Immature natural killer cell (primary cell): ENCODE data around the gene NDUFS1. TPM values are rescaled to one million over a fixed set of nuclear protein-coding genes. Genes with fewer than 3 reads are reported as not detected.
"Not testable (repeated sequence)": the region's sequence is repeated elsewhere in the genome, so short reads cannot be mapped to it uniquely, and the experiment has no call there.

ENCODE experiments used
- DNase-seq, 3 donors: peaks; one replicate each; pipeline ENCODE4 v3.0.0; 2022; ENCODE audit warnings: mixed read lengths in 1 of 3
- H3K27ac Mint-ChIP-seq, 6 donors: one replicate each; pipeline ENCODE4 v1.8.0; 2020; ENCODE audit warnings: mixed read lengths in 6 of 6, mild to moderate bottlenecking in 5 of 6, inconsistent platforms in 4 of 6, moderate library complexity in 3 of 6
- H3K27me3 Mint-ChIP-seq, 3 donors: one replicate each; pipeline ENCODE4 v1.8.0; 2020 to 2021; ENCODE audit warnings: low read depth in 3 of 3, mild to moderate bottlenecking in 3 of 3, mixed read lengths in 3 of 3, moderate library complexity in 3 of 3, inconsistent platforms in 1 of 3
- H3K36me3 Mint-ChIP-seq, 3 donors: one replicate each; pipeline ENCODE4 v1.8.0; 2020; ENCODE audit warnings: mixed read lengths in 3 of 3, inconsistent platforms in 2 of 3, mild to moderate bottlenecking in 2 of 3
- H3K4me1 Mint-ChIP-seq, 2 donors: one replicate each; pipeline ENCODE4 v1.8.0; 2020; ENCODE audit warnings: inconsistent platforms in 2 of 2, mild to moderate bottlenecking in 2 of 2, mixed read lengths in 2 of 2, moderate library complexity in 1 of 2
- H3K4me3 Mint-ChIP-seq, 5 donors: one replicate each; pipeline ENCODE4 v1.8.0; 2020; ENCODE audit warnings: mild to moderate bottlenecking in 5 of 5, mixed read lengths in 5 of 5, inconsistent platforms in 3 of 5, moderate library complexity in 3 of 5
- H3K9me3 Mint-ChIP-seq, 6 donors: one replicate each; pipeline ENCODE4 v1.8.0; 2020; ENCODE audit warnings: mild to moderate bottlenecking in 6 of 6, mixed read lengths in 6 of 6, inconsistent platforms in 4 of 6, moderate library complexity in 3 of 6
- polyA plus RNA-seq, 3 donors: library from polyadenylated mRNA; unstranded; fragments of 300-500 nt; fragmentation: Illumina TruSeq; gene quantifications; one replicate each; pipeline ENCODE4 v1.2.3, GENCODE V29; 2021

NDUFS1 gene
- 10 to 100 TPM; 30.2 to 43.3 (median 39.7) TPM for polyA plus RNA-seq

GRCh38 chr2:206159346-206160124, at the start of gene NDUFS1, which contains the start of gene EEF1B2:
Gene NDUFS1, minus strand, starts transcription at chr2:206159444. Its CDS starts 5,766 bp downstream, at chr2:206153678.
Gene EEF1B2, plus strand, starts transcription at chr2:206159895. Its CDS starts 85 bp downstream, at chr2:206159980.
- peak; percentile 96 to 97 (median 96) for DNase-seq
- no peaks in the 10 kb centered on the region for H3K9me3 Mint-ChIP-seq
- peak within 1 kb of the TSS; percentile 91 to 100 (median 99) for H3K4me3 Mint-ChIP-seq
- H3K27me3 Mint-ChIP-seq = peaks cover 9 to 13% (median 12%) of the 10 kb centered on the region in 3 donors
- peaks cover 46 to 71% of the 10 kb centered on the region in 2 donors for H3K4me1 Mint-ChIP-seq
- H3K36me3 Mint-ChIP-seq = peaks cover 8 to 20% (median 16%) of the 10 kb centered on the region in 3 donors
- H3K27ac Mint-ChIP-seq = peak within 1 kb of the TSS; percentile 98 to 99 (median 99)

GRCh38 chr2:206208900-206209299, 49.7 kb upstream of the NDUFS1 start:
- no peak overlapping the region for H3K27ac Mint-ChIP-seq
- no peak for DNase-seq
- no peaks in the 10 kb centered on the region for H3K4me1 Mint-ChIP-seq
- no peaks in the 10 kb centered on the region for H3K36me3 Mint-ChIP-seq
- peaks cover 0 to 3% (median 2%) of the 10 kb centered on the region in 3 donors for H3K27me3 Mint-ChIP-seq
- H3K4me3 Mint-ChIP-seq = no peak overlapping the region
- H3K9me3 Mint-ChIP-seq = peaks cover 0 to 2% (median 0%) of the 10 kb centered on the region in 6 donors

- not testable (repeated sequence) for H3K4me3 Mint-ChIP-seq, H3K36me3 Mint-ChIP-seq, DNase-seq, H3K27ac Mint-ChIP-seq, H3K9me3 Mint-ChIP-seq, H3K27me3 Mint-ChIP-seq, H3K4me1 Mint-ChIP-seq
These were observed 48.1 kb upstream of the NDUFS1 start for GRCh38 chr2:206207316-206207715.

GRCh38 chr2:206204710-206205109, 45.5 kb upstream of the NDUFS1 start:
- DNase-seq = no peak
- H3K36me3 Mint-ChIP-seq = no peaks in the 10 kb centered on the region
- peaks cover 0 to 2% (median 0%) of the 10 kb centered on the region in 6 donors for H3K9me3 Mint-ChIP-seq
- H3K4me3 Mint-ChIP-seq = no peak overlapping the region
- peaks cover 0 to 2% (median 0%) of the 10 kb centered on the region in 3 donors for H3K27me3 Mint-ChIP-seq
- no peak overlapping the region for H3K27ac Mint-ChIP-seq
- no peaks in the 10 kb centered on the region for H3K4me1 Mint-ChIP-seq

GRCh38 chr2:206203331-206203730, 44.1 kb upstream of the NDUFS1 start:
- Mint-ChIP-seq H3K4me3 (no peak overlapping the region), H3K27me3 (peaks cover 0 to 5% (median 2%) of the 10 kb centered on the region in 3 donors), H3K36me3 (no peaks in the 10 kb centered on the region), H3K4me1 (no peaks in the 10 kb centered on the region), H3K27ac (no peak overlapping the region), H3K9me3 (peaks cover 0 to 3% (median 0%) of the 10 kb centered on the region in 6 donors)
- no peak for DNase-seq

- Mint-ChIP-seq H3K27me3 (peaks cover 0 to 5% (median 2%) of the 10 kb centered on the region in 3 donors), H3K4me1 (no peaks in the 10 kb centered on the region), H3K4me3 (no peak overlapping the region), H3K27ac (no peak overlapping the region), H3K36me3 (no peaks in the 10 kb centered on the region), H3K9me3 (peaks cover 0 to 3% (median 0%) of the 10 kb centered on the region in 6 donors)
- DNase-seq = no peak
These were observed 43.2 kb upstream of the NDUFS1 start for GRCh38 chr2:206202446-206202845.

GRCh38 chr2:206201075-206201848, 42.0 kb upstream of the NDUFS1 start:
- Mint-ChIP-seq H3K27me3 (peaks cover 0 to 5% (median 5%) of the 10 kb centered on the region in 3 donors), H3K27ac (no peak overlapping the region), H3K9me3 (peaks cover 0 to 3% (median 0%) of the 10 kb centered on the region in 6 donors), H3K4me3 (no peak overlapping the region), H3K36me3 (no peaks in the 10 kb centered on the region), H3K4me1 (no peaks in the 10 kb centered on the region)
- DNase-seq = no peak

- Mint-ChIP-seq H3K36me3 (no peaks in the 10 kb centered on the region), H3K4me3 (no peak overlapping the region), H3K27ac (no peak overlapping the region), H3K27me3 (peaks cover 0 to 12% (median 3%) of the 10 kb centered on the region in 3 donors), H3K4me1 (no peaks in the 10 kb centered on the region), H3K9me3 (peaks cover 0 to 2% (median 0%) of the 10 kb centered on the region in 6 donors)
- no peak for DNase-seq
These were observed 39.4 kb upstream of the NDUFS1 start for GRCh38 chr2:206198677-206199076.

- no peaks in the 10 kb centered on the region for H3K9me3 Mint-ChIP-seq
- no peak overlapping the region for H3K4me3 Mint-ChIP-seq
- no peaks in the 10 kb centered on the region for H3K36me3 Mint-ChIP-seq
- DNase-seq = no peak
- no peaks in the 10 kb centered on the region for H3K4me1 Mint-ChIP-seq
- peaks cover 1 to 13% (median 5%) of the 10 kb centered on the region in 3 donors for H3K27me3 Mint-ChIP-seq
- H3K27ac Mint-ChIP-seq = no peak overlapping the region
These were observed 34.6 kb upstream of the NDUFS1 start for GRCh38 chr2:206193671-206194357.

- Mint-ChIP-seq H3K27ac (no peak overlapping the region), H3K27me3 (peaks cover 3 to 9% (median 5%) of the 10 kb centered on the region in 3 donors), H3K4me3 (no peak overlapping the region), H3K36me3 (no peaks in the 10 kb centered on the region), H3K4me1 (no peaks in the 10 kb centered on the region), H3K9me3 (peaks cover 0 to 1% (median 0%) of the 10 kb centered on the region in 6 donors)
- no peak for DNase-seq
These were observed 32.9 kb upstream of the NDUFS1 start for GRCh38 chr2:206192157-206192556.

- peaks cover 2 to 13% (median 7%) of the 10 kb centered on the region in 3 donors for H3K27me3 Mint-ChIP-seq
- H3K27ac Mint-ChIP-seq = no peak overlapping the region
- H3K36me3 Mint-ChIP-seq = no peaks in the 10 kb centered on the region
- H3K4me1 Mint-ChIP-seq = no peaks in the 10 kb centered on the region
- no peak overlapping the region for H3K4me3 Mint-ChIP-seq
- no peak for DNase-seq
- H3K9me3 Mint-ChIP-seq = peaks cover 0 to 1% (median 0%) of the 10 kb centered on the region in 6 donors
These were observed 31.4 kb upstream of the NDUFS1 start for GRCh38 chr2:206190689-206191088.

GRCh38 chr2:206190111-206190510, 30.9 kb upstream of the NDUFS1 start:
- Mint-ChIP-seq H3K27me3 (peaks cover 2 to 12% (median 7%) of the 10 kb centered on the region in 3 donors), H3K27ac (no peak overlapping the region)

GRCh38 chr2:206189691-206190090, 30.4 kb upstream of the NDUFS1 start:
- Mint-ChIP-seq H3K27ac (no peak overlapping the region), H3K9me3 (peaks cover 0 to 1% (median 0%) of the 10 kb centered on the region in 6 donors), H3K4me3 (no peak overlapping the region), H3K36me3 (no peaks in the 10 kb centered on the region), H3K4me1 (no peaks in the 10 kb centered on the region), H3K27me3 (peaks cover 2 to 8% (median 7%) of the 10 kb centered on the region in 3 donors)
- no peak for DNase-seq

More at GRCh38 chr2:206190111-206190510, 30.9 kb upstream of the NDUFS1 start:
- no peak for DNase-seq
- H3K4me1 Mint-ChIP-seq = no peaks in the 10 kb centered on the region
- H3K9me3 Mint-ChIP-seq = peaks cover 0 to 1% (median 0%) of the 10 kb centered on the region in 6 donors
- H3K4me3 Mint-ChIP-seq = no peak overlapping the region
- H3K36me3 Mint-ChIP-seq = no peaks in the 10 kb centered on the region
